ENCODE data around the gene TNFSF13. TPM values are rescaled to one million over a fixed set of nuclear protein-coding genes. Genes with fewer than 3 reads are reported as not detected.

Gene TNFSF13
- total and polyA plus RNA-seq, 2 of the 4 experiments (the other 2 are of a cell fraction): 1.3 TPM; not detected in 1

- no peak overlapping the region for H3K23ac ChIP-seq (ENCODE audit: low read depth, low read length)
- POLR2A ChIA-PET (ENCODE audit: unreplicated experiment): no interaction called here
- no peak for DNase-seq
- H2AFZ ChIP-seq (replicated peaks; ENCODE audit: low read length, poor library complexity): no peak overlapping the region
- no peak overlapping the region for H2AK5ac ChIP-seq (ENCODE audit: low read depth, low read length)
- in situ Hi-C loops (cut with MboI; ENCODE audit: low sequenced_read_pairs) (no loop called here), intact Hi-C loops (cut with micrococcal nuclease) (loop anchor here (5.0 to 10.0 kb wide), 3 partner anchors 211 to 518 kb away; partner anchors contain the start of genes KCTD11, NEURL4 and SLC16A11), dilution Hi-C loops (cut with HindIII; ENCODE audit: low sequenced_read_pairs, unreplicated experiment) (no loop called here)
- peak overlapping the region; percentile 71 for H2AK9ac ChIP-seq (replicated peaks; ENCODE audit: low read depth, low read length, poor library complexity)
- no peak overlapping the region; the same call in 1 of the 2 replicates for H3K4me2 ChIP-seq (ENCODE audit: low read depth, low read length)
- ATAC-seq (ENCODE audit: low read depth): no peak
- no TSS peak for BruUV-seq (replicated peaks)
- no peak overlapping the region for H3K18ac ChIP-seq (ENCODE audit: low read depth, low read length)
- CTCF ChIA-PET: no interaction called here
- peaks cover 9% of the 10 kb centered on the region for H3K4me1 ChIP-seq (ENCODE audit: control insufficient read depth, insufficient read depth, low read length)
- no peak overlapping the region for H4K91ac ChIP-seq (ENCODE audit: insufficient read depth, low read depth, low read length)
- 96% methylated on average over 12 of the region's 30 CpGs; no CpG with 5 or more reads in 1 of the 2 experiments for WGBS, 2 experiments (ENCODE audit: extremely low coverage in 2 of 2, insufficient read length in 1 of 2)
- peaks cover 25 to 39% of the 10 kb centered on the region in 2 experiments for H3K79me1 ChIP-seq (ENCODE audit: low read depth in 1 of 2, low read length in 2 of 2)
- H3K4ac ChIP-seq (ENCODE audit: low read depth, low read length): no peak overlapping the region
- no peak overlapping the region for H3K9ac ChIP-seq (ENCODE audit: low read depth, low read length)
- no peak overlapping the region for H3K4me3 ChIP-seq (ENCODE audit: insufficient read depth, low read depth, low read length)
- no peak overlapping the region for H2BK15ac ChIP-seq (ENCODE audit: low read depth, low read length)
- H2BK120ac ChIP-seq (ENCODE audit: low read depth, low read length): no peak overlapping the region
- no peak overlapping the region for H3K27ac ChIP-seq (ENCODE audit: insufficient read depth, low read length)
- no peak overlapping the region for H4K8ac ChIP-seq (ENCODE audit: low read depth in 2 of 2, low read length in 2 of 2)
- H3K9me3 ChIP-seq (ENCODE audit: control insufficient read depth, insufficient read depth, low read length): no peaks in the 10 kb centered on the region
- H2BK5ac ChIP-seq (ENCODE audit: low read depth, low read length, poor library complexity, severe bottlenecking): no peak overlapping the region
- no peak overlapping the region for H3K56ac ChIP-seq (ENCODE audit: extremely low read depth, insufficient read depth, low read length)
- no peak overlapping the region for H4K5ac ChIP-seq (ENCODE audit: low read depth, low read length)
- no peaks in the 10 kb centered on the region for H4K20me1 ChIP-seq (ENCODE audit: insufficient read depth, low read length)
- no peaks in the 10 kb centered on the region for H3K9me1 ChIP-seq (ENCODE audit: insufficient read depth, low read length)
- no peak for TF ChIP-seq CEBPB (IDR thresholded peaks at IDR 0.05; ENCODE audit: low read depth, low read length)
- no peak for TF ChIP-seq ELK1 (IDR thresholded peaks at IDR 0.05; ENCODE audit: borderline replicate concordance, low read depth, low read length)
- no peak for TF ChIP-seq CTCF (conservative IDR thresholded peaks at IDR 0.05; ENCODE audit: low read depth, low read length)
- no peak for TF ChIP-seq MXI1 (IDR thresholded peaks at IDR 0.05; ENCODE audit: borderline replicate concordance, low read depth, low read length)
- no peak for TF ChIP-seq SMC3 (IDR thresholded peaks at IDR 0.05; ENCODE audit: low read depth, low read length)
- TF ChIP-seq MAFK (IDR thresholded peaks at IDR 0.05; ENCODE audit: low read depth, low read length): no peak
- no peak for TF ChIP-seq CHD1 (IDR thresholded peaks at IDR 0.05; ENCODE audit: low read depth, low read length)
- TF ChIP-seq MAZ (IDR thresholded peaks at IDR 0.05; ENCODE audit: borderline replicate concordance, low read depth, low read length): no peak
- no peak for TF ChIP-seq USF2 (IDR thresholded peaks at IDR 0.05; ENCODE audit: low read depth, low read length)
- no peak for TF ChIP-seq RAD21 (IDR thresholded peaks at IDR 0.05; ENCODE audit: low read length)
- no peak for TF ChIP-seq RCOR1 (IDR thresholded peaks at IDR 0.05; ENCODE audit: insufficient replicate concordance, low read length)
- no peak overlapping the region for H2BK20ac ChIP-seq (ENCODE audit: low read depth, low read length)
- H3K36me3 ChIP-seq (ENCODE audit: control insufficient read depth, insufficient read depth, low read length): peaks cover 29% of the 10 kb centered on the region
- H3K27me3 ChIP-seq (ENCODE audit: control insufficient read depth, insufficient read depth, low read length): no peaks in the 10 kb centered on the region
- H3K14ac ChIP-seq (replicated peaks; ENCODE audit: low read depth, low read length): no peak overlapping the region
Observed at GRCh38 chr17:7563115-7563869, 4.7 kb downstream of the TNFSF13 start.

Measured in IMR-90 (cell line).